Parathyroid adenoma (tissue), 2 donors: ENCODE measurements around the gene SETD1A.

Experiments
- H2AFZ ChIP-seq: fragments of 300-600 bp; sonication (generic); one replicate; pipeline ENCODE4 v1.7.0; 2017; ENCODE audit warnings: antibody characterized with exemption, mild to moderate bottlenecking
- H3K27ac ChIP-seq: fragments of 300-600 bp; sonication (generic); one replicate; pipeline ENCODE4 v1.7.0; 2017
- H3K27me3 ChIP-seq: fragments of 300-600 bp; sonication (generic); one replicate; pipeline ENCODE4 v1.7.0; 2017; ENCODE audit warnings: low read length; ENCODE audit not compliant: control insufficient read depth, insufficient read depth
- H3K36me3 ChIP-seq: fragments of 300-600 bp; sonication (generic); one replicate; pipeline ENCODE4 v1.7.0; 2017; ENCODE audit warnings: low read length; ENCODE audit not compliant: control insufficient read depth, insufficient read depth
- H3K4me1 ChIP-seq: fragments of 300-600 bp; sonication (generic); one replicate; pipeline ENCODE4 v1.7.0; 2017; ENCODE audit warnings: control low read depth
- H3K4me2 ChIP-seq: fragments of 300-600 bp; sonication (generic); one replicate; pipeline ENCODE4 v1.7.0; 2017; ENCODE audit warnings: low read length
- H3K4me3 ChIP-seq: fragments of 300-600 bp; sonication (generic); one replicate; pipeline ENCODE4 v1.7.0; 2017; ENCODE audit warnings: low read depth, low read length
- H3K79me2 ChIP-seq: fragments of 300-600 bp; sonication (generic); one replicate; pipeline ENCODE4 v1.7.0; 2017; ENCODE audit warnings: control low read depth
- H3K9ac ChIP-seq: fragments of 300-600 bp; sonication (generic); one replicate; pipeline ENCODE4 v1.7.0; 2017; ENCODE audit warnings: mild to moderate bottlenecking
- H3K9me3 ChIP-seq: fragments of 300-600 bp; sonication (generic); one replicate; pipeline ENCODE4 v1.7.0; 2017; ENCODE audit warnings: low read length; ENCODE audit not compliant: control insufficient read depth
- TF ChIP-seq, protein P1 (sequence below): fragments of 300-600 bp; sonication (generic); IDR thresholded peaks from one replicate; pipeline ENCODE4 v1.7.0; 2017; ENCODE audit warnings: antibody characterized with exemption, mild to moderate bottlenecking
- donor health status: primary hyperparathyroidism.

SETD1A gene

DNA sequence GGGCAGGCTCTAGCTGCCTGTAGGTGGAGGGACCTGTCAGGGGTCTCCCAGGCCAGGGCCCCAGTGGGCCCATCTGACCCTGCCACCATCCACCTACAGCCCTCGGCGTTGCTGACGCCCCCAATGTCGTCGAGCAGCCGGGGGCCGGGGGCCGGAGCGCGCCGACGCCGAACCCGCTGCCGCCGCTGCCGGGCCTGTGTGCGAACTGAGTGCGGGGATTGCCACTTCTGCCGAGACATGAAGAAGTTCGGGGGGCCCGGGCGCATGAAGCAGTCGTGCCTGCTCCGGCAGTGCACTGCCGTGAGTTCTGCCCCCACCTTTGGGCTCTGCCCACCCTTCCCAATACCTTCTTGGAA, 31.9 kb upstream of the SETD1A start:
- TF ChIP-seq, protein P1, sequence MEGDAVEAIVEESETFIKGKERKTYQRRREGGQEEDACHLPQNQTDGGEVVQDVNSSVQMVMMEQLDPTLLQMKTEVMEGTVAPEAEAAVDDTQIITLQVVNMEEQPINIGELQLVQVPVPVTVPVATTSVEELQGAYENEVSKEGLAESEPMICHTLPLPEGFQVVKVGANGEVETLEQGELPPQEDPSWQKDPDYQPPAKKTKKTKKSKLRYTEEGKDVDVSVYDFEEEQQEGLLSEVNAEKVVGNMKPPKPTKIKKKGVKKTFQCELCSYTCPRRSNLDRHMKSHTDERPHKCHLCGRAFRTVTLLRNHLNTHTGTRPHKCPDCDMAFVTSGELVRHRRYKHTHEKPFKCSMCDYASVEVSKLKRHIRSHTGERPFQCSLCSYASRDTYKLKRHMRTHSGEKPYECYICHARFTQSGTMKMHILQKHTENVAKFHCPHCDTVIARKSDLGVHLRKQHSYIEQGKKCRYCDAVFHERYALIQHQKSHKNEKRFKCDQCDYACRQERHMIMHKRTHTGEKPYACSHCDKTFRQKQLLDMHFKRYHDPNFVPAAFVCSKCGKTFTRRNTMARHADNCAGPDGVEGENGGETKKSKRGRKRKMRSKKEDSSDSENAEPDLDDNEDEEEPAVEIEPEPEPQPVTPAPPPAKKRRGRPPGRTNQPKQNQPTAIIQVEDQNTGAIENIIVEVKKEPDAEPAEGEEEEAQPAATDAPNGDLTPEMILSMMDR, result no peak
- peaks cover 6% of the 10 kb centered on the region for H3K4me1 ChIP-seq
- H3K9me3 ChIP-seq, result no peaks in the 10 kb centered on the region
- H3K27me3 ChIP-seq, result no peaks in the 10 kb centered on the region
- H3K4me3 ChIP-seq, result no peak overlapping the region
- no peaks in the 10 kb centered on the region for H3K79me2 ChIP-seq
- no peaks in the 10 kb centered on the region for H3K36me3 ChIP-seq
- no peak overlapping the region for H3K4me2 ChIP-seq
- no peak overlapping the region for H2AFZ ChIP-seq
- no peak overlapping the region for H3K27ac ChIP-seq
- H3K9ac ChIP-seq, result no peak overlapping the region

DNA sequence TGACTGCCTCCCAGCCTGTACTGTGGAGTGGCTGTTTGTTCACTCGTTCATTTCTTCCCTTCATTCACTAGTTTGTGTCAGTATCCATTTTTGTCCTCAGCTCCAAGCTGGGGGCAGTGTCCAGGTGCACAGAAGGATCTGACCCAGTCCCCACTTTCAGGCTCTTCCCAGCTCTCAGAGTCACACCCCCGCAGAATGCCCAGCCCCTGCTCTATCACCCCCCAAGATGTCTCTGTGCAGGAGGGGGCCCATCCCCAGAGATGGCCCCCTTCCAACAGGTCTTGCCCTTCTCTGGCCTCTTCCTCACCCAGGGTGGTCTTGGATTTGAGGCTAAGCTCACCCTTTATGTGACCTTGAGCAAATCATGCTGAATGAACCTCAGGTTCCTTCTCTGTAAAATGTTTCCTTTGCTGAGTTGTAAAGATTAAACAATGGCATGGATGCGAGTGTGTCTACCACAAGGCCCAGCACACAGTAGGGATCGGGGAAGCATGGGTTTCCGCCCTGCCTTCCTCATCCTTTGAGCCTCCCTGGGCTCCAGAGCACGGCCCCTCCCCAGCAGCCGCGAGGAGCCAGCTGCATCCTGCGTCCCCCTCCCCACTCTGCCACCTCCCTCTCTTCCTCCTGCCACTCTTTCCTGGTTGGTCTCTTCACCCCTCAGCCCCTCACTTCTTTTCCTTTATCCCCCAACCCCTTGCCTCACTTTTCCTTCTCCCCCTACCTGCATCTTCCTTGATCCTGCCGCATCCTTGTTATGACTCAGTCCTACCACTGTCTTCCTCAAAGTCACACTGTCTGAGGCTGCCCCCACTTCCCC, 31.4 kb upstream of the SETD1A start:
- no peak overlapping the region for H3K4me3 ChIP-seq
- no peak overlapping the region for H3K4me2 ChIP-seq
- TF ChIP-seq, protein P1, result no peak
- no peaks in the 10 kb centered on the region for H3K9me3 ChIP-seq
- H3K36me3 ChIP-seq, result no peaks in the 10 kb centered on the region
- H2AFZ ChIP-seq, result no peak overlapping the region
- peaks cover 6% of the 10 kb centered on the region for H3K4me1 ChIP-seq
- H3K27ac ChIP-seq, result no peak overlapping the region
- no peaks in the 10 kb centered on the region for H3K79me2 ChIP-seq
- no peak overlapping the region for H3K9ac ChIP-seq
- no peaks in the 10 kb centered on the region for H3K27me3 ChIP-seq

DNA sequence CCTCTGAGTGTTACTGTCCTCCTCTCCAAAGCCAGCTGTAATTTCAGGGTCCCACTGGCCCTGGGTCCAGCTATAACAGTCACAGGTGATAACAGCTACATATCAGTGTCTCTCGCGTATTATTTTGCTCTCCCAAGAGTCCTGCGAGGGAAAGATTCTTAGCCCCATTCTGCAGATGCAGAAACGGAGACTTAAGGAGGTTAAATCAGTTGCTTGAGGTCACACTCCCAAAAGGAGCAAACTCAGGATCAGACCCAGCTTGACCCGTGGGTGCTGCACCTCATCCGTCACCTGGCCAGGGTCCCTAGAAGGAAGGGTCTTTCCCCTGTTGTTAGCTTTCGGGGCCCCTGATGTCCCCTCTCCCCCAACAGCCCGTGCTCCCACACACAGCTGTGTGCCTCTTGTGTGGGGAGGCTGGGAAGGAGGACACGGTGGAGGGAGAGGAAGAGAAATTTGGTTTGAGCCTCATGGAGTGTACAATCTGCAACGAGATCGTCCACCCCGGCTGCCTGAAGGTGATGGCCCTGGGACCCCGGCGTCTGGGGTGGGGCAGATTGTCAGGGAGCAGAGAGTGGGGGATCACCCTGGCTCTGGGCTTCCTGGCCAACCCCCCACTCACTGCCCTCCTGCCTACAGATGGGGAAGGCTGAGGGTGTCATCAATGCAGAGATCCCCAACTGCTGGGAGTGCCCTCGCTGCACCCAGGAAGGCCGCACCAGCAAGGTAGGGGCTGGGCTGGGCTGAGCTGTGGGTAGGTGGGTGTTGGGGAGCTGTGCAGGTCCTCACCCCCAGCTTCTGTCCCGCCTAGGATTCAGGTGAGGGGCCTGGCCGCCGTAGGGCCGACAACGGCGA, 30.4 kb upstream of the SETD1A start:
- Histone ChIP-seq H2AFZ (no peak overlapping the region), H3K9ac (no peak overlapping the region), H3K4me3 (no peak overlapping the region), H3K36me3 (no peaks in the 10 kb centered on the region), H3K4me2 (no peak overlapping the region), H3K79me2 (no peaks in the 10 kb centered on the region), H3K9me3 (no peaks in the 10 kb centered on the region), H3K4me1 (peaks cover 6% of the 10 kb centered on the region), H3K27ac (no peak overlapping the region), H3K27me3 (no peaks in the 10 kb centered on the region)
- TF ChIP-seq, protein P1, result no peak

DNA sequence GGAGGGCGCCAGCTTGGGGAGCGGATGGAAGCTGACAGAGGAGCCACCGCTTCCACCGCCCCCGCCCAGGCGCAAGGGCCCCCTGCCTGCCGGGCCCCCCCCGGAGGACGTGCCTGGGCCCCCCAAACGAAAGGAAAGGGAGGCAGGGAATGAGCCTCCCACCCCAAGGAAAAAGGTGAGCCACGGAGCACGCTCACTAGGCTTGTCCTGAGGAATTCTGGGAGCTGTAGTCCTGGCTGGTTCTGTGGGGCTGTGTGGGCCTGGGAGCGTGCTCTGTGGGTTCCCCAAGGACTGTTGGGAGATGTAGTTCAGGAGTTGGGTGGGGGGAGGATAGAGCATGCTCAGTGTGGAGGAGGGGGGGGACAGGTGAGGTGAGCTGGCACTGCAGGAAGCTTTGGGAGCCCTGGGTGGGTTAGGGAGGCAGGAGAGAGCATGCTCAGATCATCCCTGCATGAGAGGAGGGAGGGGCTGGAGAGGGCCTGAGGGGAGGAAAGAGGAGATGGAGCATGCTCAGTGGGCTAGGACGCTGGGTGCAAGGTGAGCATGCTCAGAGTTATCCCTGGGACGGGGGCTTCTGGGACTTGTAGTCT, 29.7 kb upstream of the SETD1A start:
- H3K9ac ChIP-seq, result no peak overlapping the region
- no peak overlapping the region for H3K27ac ChIP-seq

More for the DNA sequence above, 29.7 kb upstream of the SETD1A start:
- no peaks in the 10 kb centered on the region for H3K79me2 ChIP-seq
- H3K9me3 ChIP-seq, result no peaks in the 10 kb centered on the region
- no peak overlapping the region for H3K4me2 ChIP-seq
- TF ChIP-seq, protein P1, result no peak
- peaks cover 6% of the 10 kb centered on the region for H3K4me1 ChIP-seq
- no peaks in the 10 kb centered on the region for H3K27me3 ChIP-seq
- H3K4me3 ChIP-seq, result no peak overlapping the region
- H2AFZ ChIP-seq, result no peak overlapping the region
- H3K36me3 ChIP-seq, result no peaks in the 10 kb centered on the region
